NOMO-1 treated with DMSO at 0.1 percent for 48 hours (cell line): Measurements from ENCODE around the gene TMEM98.
"Not testable (repeated sequence)": the region's sequence is repeated elsewhere in the genome, so short reads cannot be mapped to it uniquely, and the experiment has no call there.

Experiments
- DNase-seq: peaks from one replicate; lab custom pipeline; 2025; ENCODE audit not compliant: unreplicated experiment; lab: John Stamatoyannopoulos, UW

Gene TMEM98

GRCh38 chr17:32927724-32928585 is at the start of gene TMEM98:
Gene TMEM98 (plus strand): TSS chr17:32928153. CDS start chr17:32931529, 3,376 bp downstream.
- no peak for DNase-seq

- DNase-seq = no peak
Observed at GRCh38 chr17:32878211-32878610, 49.7 kb upstream of the TMEM98 start.

GRCh38 chr17:32879134-32879533 is 48.8 kb upstream of the TMEM98 start:
- DNase-seq = no peak

GRCh38 chr17:32880671-32881453 is 47.1 kb upstream of the TMEM98 start:
- no peak for DNase-seq

- no peak for DNase-seq
Observed at GRCh38 chr17:32882029-32882428, 45.9 kb upstream of the TMEM98 start.

GRCh38 chr17:32882734-32883133 is 45.2 kb upstream of the TMEM98 start:
- DNase-seq = no peak

GRCh38 chr17:32886951-32887350 is 41.0 kb upstream of the TMEM98 start:
- not testable (repeated sequence) for DNase-seq

GRCh38 chr17:32887410-32887809 is 40.5 kb upstream of the TMEM98 start:
- DNase-seq = not testable (repeated sequence)

- no peak for DNase-seq
Observed at GRCh38 chr17:32894245-32894644, 33.7 kb upstream of the TMEM98 start.

GRCh38 chr17:32896647-32897258 is 31.2 kb upstream of the TMEM98 start:
- no peak for DNase-seq

- no peak for DNase-seq
Observed at GRCh38 chr17:32899236-32900013, 28.5 kb upstream of the TMEM98 start.

- DNase-seq = no peak
Observed at GRCh38 chr17:32901743-32902142, 26.2 kb upstream of the TMEM98 start.

GRCh38 chr17:32903774-32904673 is 23.9 kb upstream of the TMEM98 start:
- no peak for DNase-seq

- DNase-seq = no peak
Observed at GRCh38 chr17:32904891-32905290, 23.1 kb upstream of the TMEM98 start.

GRCh38 chr17:32907583-32907982 is 20.4 kb upstream of the TMEM98 start:
- DNase-seq = no peak

- peak; percentile 49 for DNase-seq
Observed at GRCh38 chr17:32909787-32910369, 18.1 kb upstream of the TMEM98 start.

GRCh38 chr17:32910769-32911168 is 17.2 kb upstream of the TMEM98 start:
- DNase-seq = no peak

GRCh38 chr17:32912218-32912897 is 15.6 kb upstream of the TMEM98 start:
- DNase-seq = no peak

- DNase-seq = no peak
Observed at GRCh38 chr17:32913593-32913992, 14.4 kb upstream of the TMEM98 start.
